CD8-positive, alpha-beta memory T cell (primary cell): ENCODE results near the gene TXNRD1. TPM values are rescaled to one million over a fixed set of nuclear protein-coding genes. Genes with fewer than 3 reads are reported as not detected.

ENCODE experiments used
- CTCF ChIA-PET: fragments of 350-600 bp; sonication (Branson Sonifier 250); formaldehyde crosslinking; loops from one replicate; lab custom pipeline; 2021; ENCODE audit warnings: antibody characterized with exemption; lab: Charles Lee
- POLR2A ChIA-PET: fragments of 350-600 bp; sonication (Branson Sonifier 250); formaldehyde crosslinking; loops from one replicate; lab custom pipeline; 2021; ENCODE audit warnings: antibody characterized with exemption; lab: Charles Lee
- DNase-seq, 5 donors: peaks; one replicate each; pipeline versions ENCODE4 v3.0.0 to v3.0.0-alpha.2; 2020 to 2022; ENCODE audit warnings: mixed read lengths in 1 of 5
- H3K27ac ChIP-seq: one replicate; pipeline ENCODE4 v1.7.0; 2013; ENCODE audit warnings: low read depth, mild to moderate bottlenecking, low read length, moderate library complexity
- H3K27me3 ChIP-seq: 2 replicates; pipeline ENCODE4 v1.7.0; 2013; ENCODE audit warnings: low read length, mild to moderate bottlenecking; ENCODE audit not compliant: insufficient read depth, poor library complexity, severe bottlenecking
- H3K36me3 ChIP-seq: 2 replicates; pipeline ENCODE4 v1.7.0; 2013; ENCODE audit warnings: mild to moderate bottlenecking, low read length, moderate library complexity; ENCODE audit not compliant: insufficient read depth
- H3K4me1 ChIP-seq: 2 replicates; pipeline ENCODE4 v1.7.0; 2013; ENCODE audit warnings: mild to moderate bottlenecking, low read length, moderate library complexity; ENCODE audit not compliant: insufficient read depth
- H3K4me3 ChIP-seq: 2 replicates; pipeline ENCODE4 v1.7.0; 2013; ENCODE audit warnings: mild to moderate bottlenecking, low read length
- H3K9me3 ChIP-seq: 2 replicates; pipeline ENCODE4 v1.7.0; 2013; ENCODE audit warnings: mild to moderate bottlenecking, low read length
- H3K27ac Mint-ChIP-seq, 8 donors: one replicate each; pipeline ENCODE4 v1.8.0; 2020 to 2021; ENCODE audit warnings: mixed read lengths in 8 of 8, mild to moderate bottlenecking in 6 of 8, inconsistent platforms in 3 of 8, moderate library complexity in 3 of 8
- H3K27me3 Mint-ChIP-seq, 2 donors: one replicate each; pipeline ENCODE4 v1.8.0; 2020 to 2021; ENCODE audit warnings: mixed read lengths in 2 of 2, mild to moderate bottlenecking in 1 of 2, moderate library complexity in 1 of 2
- H3K36me3 Mint-ChIP-seq, 3 donors: one replicate each; pipeline ENCODE4 v1.8.0; 2020 to 2021; ENCODE audit warnings: mixed read lengths in 3 of 3, inconsistent platforms in 1 of 3, mild to moderate bottlenecking in 1 of 3
- H3K4me1 Mint-ChIP-seq, 3 donors: one replicate each; pipeline ENCODE4 v1.8.0; 2020 to 2021; ENCODE audit warnings: mixed read lengths in 3 of 3, inconsistent platforms in 1 of 3, mild to moderate bottlenecking in 1 of 3
- H3K4me3 Mint-ChIP-seq, 7 donors: one replicate each; pipeline ENCODE4 v1.8.0; 2020 to 2021; ENCODE audit warnings: mixed read lengths in 7 of 7, mild to moderate bottlenecking in 6 of 7, moderate library complexity in 4 of 7, inconsistent platforms in 2 of 7
- H3K9me3 Mint-ChIP-seq, 5 donors: one replicate each; pipeline ENCODE4 v1.8.0; 2020 to 2022; ENCODE audit warnings: mixed read lengths in 5 of 5, mild to moderate bottlenecking in 3 of 5, moderate library complexity in 2 of 5, inconsistent platforms in 1 of 5
- polyA plus RNA-seq: library from polyadenylated mRNA; unstranded; fragments of 300-500 nt; fragmentation: Illumina TruSeq; gene quantifications from one replicate; pipeline ENCODE4 v1.2.3, GENCODE V29; 2021
- total RNA-seq, 2 experiments: library from RNA; stranded (reverse); gene quantifications; one replicate each; pipeline ENCODE4 v1.2.3, GENCODE V29; 2021

TXNRD1 gene
- 100 to 1,000 TPM; 103 to 107 TPM for total RNA-seq
- polyA plus RNA-seq = 30.6 TPM

GRCh38 chr12:104215638-104216297, at the start of gene TXNRD1:
TSS of gene TXNRD1 (plus strand) at chr12:104215779. CDS start at chr12:104215803, 24 bp downstream.
- Mint-ChIP-seq H3K4me1 (peaks cover 20 to 29% (median 23%) of the 10 kb centered on the region in 3 donors), H3K36me3 (no peaks in the 10 kb centered on the region), H3K27ac (peak within 1 kb of the TSS; percentile 6 to 92 (median 83)), H3K27me3 (peaks cover 0 to 5% of the 10 kb centered on the region in 2 donors), H3K9me3 (no peaks in the 10 kb centered on the region), H3K4me3 (peak within 1 kb of the TSS; percentile 81 to 92 (median 85))
- peak within 1 kb of the TSS; percentile 65 for H3K4me3 ChIP-seq
- H3K27me3 ChIP-seq = no peaks in the 10 kb centered on the region
- peak; percentile 70 to 87 (median 76) for DNase-seq
- POLR2A ChIA-PET = interaction anchor here (0.5 kb wide), 1 partner anchor 112 kb away, joined by 3 read pairs; no protein-coding TSS in a partner anchor
- no peaks in the 10 kb centered on the region for H3K9me3 ChIP-seq
- H3K36me3 ChIP-seq = no peaks in the 10 kb centered on the region
- H3K27ac ChIP-seq = no peak within 1 kb of the TSS
- CTCF ChIA-PET = interaction anchor here (0.7 to 2.5 kb wide), 13 partner anchors 9 to 837 kb away, joined by 3 to 18 read pairs (median 4); no protein-coding TSS in a partner anchor
- H3K4me1 ChIP-seq = peaks cover 13% of the 10 kb centered on the region

DNA sequence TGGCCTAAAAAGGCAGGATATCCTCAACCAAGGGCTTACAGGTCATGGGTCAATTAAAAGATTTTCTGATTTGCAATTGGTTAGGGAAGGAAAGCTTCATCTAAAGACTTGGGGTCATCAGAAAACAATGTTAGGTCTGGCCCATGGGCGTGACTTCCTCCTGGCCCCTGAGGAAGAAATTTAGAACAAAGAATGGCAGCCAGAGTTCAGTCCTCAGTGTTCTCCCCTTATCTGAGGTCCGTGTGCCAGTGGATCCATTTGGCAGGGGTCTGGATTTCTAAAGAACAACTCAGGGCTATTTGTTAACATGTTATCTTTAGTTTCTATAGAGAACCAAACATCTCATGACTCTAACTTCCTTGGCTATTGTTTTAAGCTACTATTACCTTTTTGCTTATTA, 49.8 kb upstream of the TXNRD1 start:
- no peaks in the 10 kb centered on the region for H3K4me1 ChIP-seq
- H3K27me3 ChIP-seq = no peaks in the 10 kb centered on the region
- Mint-ChIP-seq H3K27ac (no peak overlapping the region), H3K4me3 (no peak overlapping the region), H3K36me3 (no peaks in the 10 kb centered on the region), H3K9me3 (no peaks in the 10 kb centered on the region), H3K4me1 (no peaks in the 10 kb centered on the region), H3K27me3 (peaks cover 1 to 26% of the 10 kb centered on the region in 2 donors)
- H3K9me3 ChIP-seq = no peaks in the 10 kb centered on the region
- no peak overlapping the region for H3K4me3 ChIP-seq
- H3K36me3 ChIP-seq = no peaks in the 10 kb centered on the region
- POLR2A ChIA-PET = interaction anchor here (0.6 kb wide), 1 partner anchor 713 kb away, joined by 4 read pairs; no protein-coding TSS in a partner anchor
- no peak for DNase-seq
- H3K27ac ChIP-seq = no peak overlapping the region
- CTCF ChIA-PET = no interaction called here

DNA sequence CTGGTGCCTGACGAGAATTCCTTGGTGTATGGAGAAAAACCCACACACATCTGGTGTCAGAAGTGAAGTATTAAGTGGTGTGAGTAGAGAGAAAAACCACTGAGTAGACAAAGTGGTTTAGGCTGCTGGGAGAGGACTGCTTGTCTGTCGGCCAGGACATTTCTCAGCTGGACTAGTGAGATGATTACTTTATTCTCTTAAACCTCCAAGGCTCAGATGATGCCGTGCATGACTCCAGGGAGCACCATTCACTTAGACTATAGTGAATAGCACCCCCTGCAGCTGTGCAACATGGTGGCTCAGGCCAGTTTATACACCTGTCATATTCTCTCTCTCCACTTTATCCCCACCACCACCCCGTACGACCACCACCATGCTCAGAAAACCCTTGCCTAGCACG, 49.1 kb upstream of the TXNRD1 start:
- H3K27me3 ChIP-seq = no peaks in the 10 kb centered on the region
- DNase-seq = no peak
- Mint-ChIP-seq H3K27me3 (peaks cover 1 to 26% of the 10 kb centered on the region in 2 donors), H3K27ac (no peak overlapping the region), H3K4me1 (no peaks in the 10 kb centered on the region), H3K4me3 (no peak overlapping the region), H3K9me3 (no peaks in the 10 kb centered on the region), H3K36me3 (no peaks in the 10 kb centered on the region)
- H3K27ac ChIP-seq = no peak overlapping the region
- POLR2A ChIA-PET = no interaction called here
- no peaks in the 10 kb centered on the region for H3K9me3 ChIP-seq
- CTCF ChIA-PET = no interaction called here
- no peak overlapping the region for H3K4me3 ChIP-seq
- no peaks in the 10 kb centered on the region for H3K4me1 ChIP-seq
- no peaks in the 10 kb centered on the region for H3K36me3 ChIP-seq

- CTCF ChIA-PET = no interaction called here
- Mint-ChIP-seq H3K9me3 (no peaks in the 10 kb centered on the region), H3K36me3 (no peaks in the 10 kb centered on the region), H3K4me3 (no peak overlapping the region), H3K4me1 (no peaks in the 10 kb centered on the region), H3K27me3 (peaks cover 1 to 18% of the 10 kb centered on the region in 2 donors), H3K27ac (no peak overlapping the region)
- Histone ChIP-seq H3K4me1 (no peaks in the 10 kb centered on the region), H3K9me3 (no peaks in the 10 kb centered on the region), H3K36me3 (no peaks in the 10 kb centered on the region), H3K27ac (no peak overlapping the region), H3K4me3 (no peak overlapping the region), H3K27me3 (no peaks in the 10 kb centered on the region)
- DNase-seq = no peak
- POLR2A ChIA-PET = no interaction called here
These were observed 47.8 kb upstream of the TXNRD1 start for GRCh38 chr12:104167519-104168458.

DNA sequence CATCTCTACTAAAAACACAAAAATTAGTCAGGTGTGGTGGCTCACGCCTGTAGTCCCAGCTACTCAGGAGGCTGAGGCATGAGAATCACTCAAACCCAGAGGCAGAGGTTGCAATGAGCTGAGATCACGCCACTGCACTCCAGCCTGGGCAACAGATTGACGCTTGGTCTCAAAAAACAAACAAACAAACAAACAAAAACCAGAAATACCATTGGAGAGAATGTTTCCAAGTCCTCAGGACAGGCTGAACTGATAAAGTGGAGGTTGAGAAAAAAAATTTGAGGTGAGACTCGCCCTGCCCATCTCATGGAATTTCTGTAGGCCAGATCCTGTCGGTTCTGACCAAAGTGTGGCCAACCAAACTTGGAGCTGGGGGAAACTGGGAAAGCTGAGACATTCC, 47.0 kb upstream of the TXNRD1 start:
- Histone ChIP-seq H3K4me1 (no peaks in the 10 kb centered on the region), H3K9me3 (no peaks in the 10 kb centered on the region), H3K36me3 (no peaks in the 10 kb centered on the region), H3K27ac (no peak overlapping the region), H3K4me3 (no peak overlapping the region), H3K27me3 (no peaks in the 10 kb centered on the region)
- Mint-ChIP-seq H3K27ac (no peak overlapping the region), H3K36me3 (no peaks in the 10 kb centered on the region), H3K27me3 (peaks cover 1 to 15% of the 10 kb centered on the region in 2 donors), H3K4me1 (no peaks in the 10 kb centered on the region), H3K9me3 (no peaks in the 10 kb centered on the region), H3K4me3 (no peak overlapping the region)
- POLR2A ChIA-PET = no interaction called here
- CTCF ChIA-PET = no interaction called here
- DNase-seq = no peak

- Histone ChIP-seq H3K9me3 (no peaks in the 10 kb centered on the region), H3K4me1 (no peaks in the 10 kb centered on the region), H3K36me3 (no peaks in the 10 kb centered on the region), H3K27ac (no peak overlapping the region), H3K27me3 (no peaks in the 10 kb centered on the region), H3K4me3 (no peak overlapping the region)
- DNase-seq = no peak
- POLR2A ChIA-PET = no interaction called here
- H3K9me3 Mint-ChIP-seq = no peaks in the 10 kb centered on the region
- H3K4me3 Mint-ChIP-seq = no peak overlapping the region
- H3K27me3 Mint-ChIP-seq = peaks cover 2 to 14% of the 10 kb centered on the region in 2 donors
- CTCF ChIA-PET = no interaction called here
- peak overlapping the region in 1 of 8 donors; percentile 19 for H3K27ac Mint-ChIP-seq
- H3K4me1 Mint-ChIP-seq = no peaks in the 10 kb centered on the region
- no peaks in the 10 kb centered on the region for H3K36me3 Mint-ChIP-seq
These were observed 43.6 kb upstream of the TXNRD1 start for GRCh38 chr12:104171785-104172569.

DNA sequence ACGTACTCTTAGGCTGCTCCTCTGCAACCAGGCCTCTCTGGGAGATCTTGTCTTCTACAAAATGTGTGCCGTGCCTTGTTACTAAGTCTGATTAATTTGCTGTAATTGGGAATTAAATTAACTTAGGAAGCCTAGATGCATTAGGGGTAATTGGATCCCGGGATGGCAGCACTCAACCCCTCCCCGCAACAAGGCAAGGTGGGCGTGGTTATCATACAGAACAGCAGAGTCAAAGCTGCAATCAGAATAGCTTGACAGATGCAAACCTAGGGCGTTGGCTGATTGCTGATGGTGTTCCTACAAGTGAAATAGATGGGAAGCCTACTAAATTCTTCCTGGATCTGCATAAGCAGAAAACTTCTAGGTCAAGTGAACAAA, 43.0 kb upstream of the TXNRD1 start:
- Mint-ChIP-seq H3K4me1 (no peaks in the 10 kb centered on the region), H3K27ac (no peak overlapping the region), H3K4me3 (no peak overlapping the region), H3K9me3 (no peaks in the 10 kb centered on the region), H3K36me3 (no peaks in the 10 kb centered on the region), H3K27me3 (peaks cover 3 to 12% of the 10 kb centered on the region in 2 donors)
- no peaks in the 10 kb centered on the region for H3K4me1 ChIP-seq
- H3K4me3 ChIP-seq = no peak overlapping the region
- POLR2A ChIA-PET = no interaction called here
- no peaks in the 10 kb centered on the region for H3K36me3 ChIP-seq
- CTCF ChIA-PET = no interaction called here
- no peak for DNase-seq
- H3K27me3 ChIP-seq = no peaks in the 10 kb centered on the region
- no peak overlapping the region for H3K27ac ChIP-seq
- H3K9me3 ChIP-seq = no peaks in the 10 kb centered on the region
